B cell (primary cell): ENCODE data around the gene GLG1. TPM values are rescaled to one million over a fixed set of nuclear protein-coding genes. Genes with fewer than 3 reads are reported as not detected.

Source experiments
- ATAC-seq: fragments of 200-7000 bp; cut with Tn5 transposase; one replicate; pipeline ENCODE4 v1.10.0; 2021; ENCODE audit warnings: low read depth, mild to moderate bottlenecking, moderate number of reproducible peaks, moderate library complexity
- CTCF ChIA-PET: fragments of 350-600 bp; sonication (Branson Sonifier 250); formaldehyde crosslinking; loops from one replicate; lab custom pipeline; 2021; ENCODE audit warnings: antibody characterized with exemption, inconsistent platforms; lab: Charles Lee
- POLR2A ChIA-PET: fragments of 350-600 bp; sonication (Branson Sonifier 250); formaldehyde crosslinking; loops from one replicate; lab custom pipeline; 2021; ENCODE audit warnings: antibody characterized with exemption; lab: Charles Lee
- DNase-seq: peaks from one replicate; pipeline ENCODE4 v3.0.0; 2013
- H2AFZ ChIP-seq: 2 replicates; pipeline ENCODE4 v1.6.1; 2012; ENCODE audit warnings: mild to moderate bottlenecking, low read depth, low read length; ENCODE audit not compliant: insufficient read depth, poor library complexity, severe bottlenecking
- H3K27ac ChIP-seq, 2 donors: 1 replicate in 1 of 2; 2 replicates in 1 of 2; pipeline ENCODE4 v1.5.1; 2012 to 2013; ENCODE audit warnings: low read length in 2 of 2, mild to moderate bottlenecking in 2 of 2, moderate library complexity in 1 of 2
- H3K27me3 ChIP-seq, 4 experiments: fragments of 200-600 bp in 1 of 4; sonication (generic) in 1 of 4; replicated peaks in 1 of 4; 1 replicate in 2 of 4; 2 replicates in 2 of 4; pipeline versions ENCODE4 v1.6.1 to v1.7.0; 2013 to 2016; ENCODE audit warnings: low read length in 3 of 4, mild to moderate bottlenecking in 2 of 4, mixed read lengths in 1 of 4, moderate library complexity in 1 of 4; ENCODE audit not compliant: insufficient read depth in 4 of 4, control insufficient read depth in 3 of 4; ENCODE audit errors: control extremely low read depth in 1 of 4
- H3K36me3 ChIP-seq, 2 experiments: replicated peaks in 1 of 2; 1 replicate in 1 of 2; 2 replicates in 1 of 2; pipeline versions ENCODE4 v1.6.1 to v1.7.1; 2013; ENCODE audit warnings: low read length in 1 of 2; ENCODE audit not compliant: insufficient read depth in 2 of 2, control insufficient read depth in 1 of 2; ENCODE audit errors: control extremely low read depth in 1 of 2, extremely low read depth in 1 of 2
- H3K4me1 ChIP-seq, 2 donors: fragments of 200-600 bp in 1 of 2; sonication (generic) in 1 of 2; 1 replicate in 1 of 2; 2 replicates in 1 of 2; pipeline versions ENCODE4 v1.5.1 to v1.6.1; 2013 to 2017; ENCODE audit warnings: low read length in 2 of 2; ENCODE audit not compliant: control insufficient read depth in 2 of 2, insufficient read depth in 2 of 2
- H3K4me2 ChIP-seq: replicated peaks from 2 replicates; pipeline ENCODE3; 2012; ENCODE audit warnings: mild to moderate bottlenecking, low read depth, low read length; ENCODE audit not compliant: poor library complexity, severe bottlenecking
- H3K4me3 ChIP-seq, 5 experiments: fragments of 200-600 bp in 1 of 5; sonication (generic) in 1 of 5; 1 replicate in 3 of 5; 2 replicates in 2 of 5; pipeline versions ENCODE4 v1.5.1 to v1.7.0; 2011 to 2016; ENCODE audit warnings: low read length in 4 of 5, mild to moderate bottlenecking in 4 of 5, low read depth in 2 of 5, control low read depth in 1 of 5, moderate library complexity in 1 of 5; ENCODE audit not compliant: insufficient read depth in 1 of 5; ENCODE audit errors: control extremely low read depth in 1 of 5, extremely low read depth in 1 of 5
- H3K79me2 ChIP-seq: fragments of 200-600 bp; sonication (generic); one replicate; pipeline ENCODE4 v1.6.0; 2016; ENCODE audit warnings: low read length; ENCODE audit not compliant: control insufficient read depth, insufficient read depth
- H3K9ac ChIP-seq: fragments of 200-600 bp; sonication (generic); 2 replicates; pipeline ENCODE4 v1.6.1; 2017; ENCODE audit warnings: mild to moderate bottlenecking, low read length, moderate library complexity
- H3K9me3 ChIP-seq, 3 donors: one replicate each; pipeline versions ENCODE4 v1.6.1 to v1.7.1; 2013; ENCODE audit warnings: low read length in 2 of 3; ENCODE audit not compliant: control insufficient read depth in 2 of 3, insufficient read depth in 1 of 3; ENCODE audit errors: control extremely low read depth in 1 of 3
- H4K20me1 ChIP-seq: 2 replicates; pipeline ENCODE4 v1.6.0; 2012; ENCODE audit warnings: mild to moderate bottlenecking, low read length; ENCODE audit not compliant: insufficient read depth, control insufficient read depth, poor library complexity, severe bottlenecking
- H3K27ac Mint-ChIP-seq: one replicate; pipeline ENCODE4 v1.8.0; 2021; ENCODE audit warnings: mixed read lengths
- H3K27me3 Mint-ChIP-seq: one replicate; pipeline ENCODE4 v1.8.0; 2021; ENCODE audit warnings: mixed read lengths
- H3K4me1 Mint-ChIP-seq: one replicate; pipeline ENCODE4 v1.8.0; 2021; ENCODE audit warnings: mixed read lengths
- H3K4me3 Mint-ChIP-seq: one replicate; pipeline ENCODE4 v1.8.0; 2021; ENCODE audit warnings: mixed read lengths
- H3K9me3 Mint-ChIP-seq: one replicate; pipeline ENCODE4 v1.8.0; 2022; ENCODE audit warnings: mixed read lengths; ENCODE audit not compliant: insufficient read depth
- CTCF ChIP-seq: fragments of 200-600 bp; IDR thresholded peaks from one replicate; pipeline ENCODE4 v1.8.0; 2022; ENCODE audit warnings: antibody characterized with exemption, mild to moderate bottlenecking
- EZH2 ChIP-seq: IDR thresholded peaks from 2 replicates; pipeline ENCODE4 v1.6.1; 2012; ENCODE audit warnings: borderline replicate concordance, low read depth, mild to moderate bottlenecking, moderate library complexity, low read length; ENCODE audit not compliant: insufficient read depth, poor library complexity, severe bottlenecking
- WGBS: methylation state at CpG from one replicate; pipeline ENCODE4 v1.1.5; 2013; ENCODE audit warnings: missing lambda C conversion rate; ENCODE audit not compliant: insufficient coverage; 5-methylcytosine and 5-hydroxymethylcytosine counted together
- intact Hi-C: fragments of 100-400 bp; cut with micrococcal nuclease; formaldehyde crosslinking; loops from one replicate; pipeline ENCODE4 v1.10.0; 2022
- polyA plus RNA-seq: library from polyadenylated mRNA; depleted of rRNA; stranded (reverse); fragments of >200 nt; gene quantifications from 2 replicates; pipeline ENCODE4 v1.2.3, GENCODE V29; 2012
- total RNA-seq, 2 donors: library from RNA; stranded (reverse); fragments of 120-200 nt in 1 of 2; gene quantifications; 1 replicate in 1 of 2; 2 replicates in 1 of 2; pipeline versions ENCODE4 v1.2.3 to v1.2.4, GENCODE V29; 2013 to 2022

Gene GLG1
- total and polyA plus RNA-seq, 2 donors (not counting 1 experiment from before 2014, with no cell fraction given), result 28.3 to 114 TPM

GRCh38 chr16:74652249-74652648, 45.3 kb upstream of the GLG1 start:
- no peak for DNase-seq

GRCh38 chr16:74651841-74652240, 44.9 kb upstream of the GLG1 start:
- Histone ChIP-seq H3K27me3 (no peaks in the 10 kb centered on the region), H3K36me3 (peaks cover 11 to 52% of the 10 kb centered on the region in 2 experiments), H3K4me2 (no peak overlapping the region), H3K9me3 (no peaks in the 10 kb centered on the region), H3K4me3 (no peak overlapping the region), H3K4me1 (no peaks in the 10 kb centered on the region), H4K20me1 (peaks cover 30% of the 10 kb centered on the region), H3K9ac (no peak overlapping the region), H3K27ac (no peak overlapping the region), H3K79me2 (peaks cover 66% of the 10 kb centered on the region), H2AFZ (no peak overlapping the region)
- no peak for TF ChIP-seq EZH2
- TF ChIP-seq CTCF, result no peak
- intact Hi-C loops, result no loop called here
- Mint-ChIP-seq H3K27ac (no peak overlapping the region), H3K27me3 (no peaks in the 10 kb centered on the region), H3K4me3 (no peak overlapping the region), H3K9me3 (no peaks in the 10 kb centered on the region), H3K4me1 (peaks cover 17% of the 10 kb centered on the region)
- DNase-seq, result no peak
- WGBS, result 100% methylated on average over 1 of the region's 2 CpGs
- ChIA-PET CTCF (interaction anchor here (0.9 to 2.2 kb wide), 16 partner anchors 9 to 343 kb away, joined by 3 to 8 read pairs (median 4); partner anchors contain the start of gene RFWD3), POLR2A (no interaction called here)
- no peak for ATAC-seq

More at GRCh38 chr16:74652249-74652648, 45.3 kb upstream of the GLG1 start:
- no CpG with 5 or more reads among the region's 1 CpG for WGBS
- H3K4me1 ChIP-seq, result no peaks in the 10 kb centered on the region
- peaks cover 33% of the 10 kb centered on the region for H4K20me1 ChIP-seq
- H2AFZ ChIP-seq, result no peak overlapping the region
- TF ChIP-seq CTCF, result no peak
- no peak for TF ChIP-seq EZH2
- H3K9ac ChIP-seq, result no peak overlapping the region
- H3K9me3 Mint-ChIP-seq, result no peaks in the 10 kb centered on the region
- H3K4me3 Mint-ChIP-seq, result no peak overlapping the region
- H3K79me2 ChIP-seq, result peaks cover 70% of the 10 kb centered on the region
- no peaks in the 10 kb centered on the region for H3K27me3 Mint-ChIP-seq
- peaks cover 21% of the 10 kb centered on the region for H3K4me1 Mint-ChIP-seq
- ATAC-seq, result no peak
- no peaks in the 10 kb centered on the region for H3K27me3 ChIP-seq
- intact Hi-C loops, result no loop called here
- H3K36me3 ChIP-seq, result peaks cover 14 to 48% of the 10 kb centered on the region in 2 experiments
- ChIA-PET CTCF (interaction anchor here (0.9 to 2.2 kb wide), 13 partner anchors 8 to 344 kb away, joined by 3 to 8 read pairs (median 4); no protein-coding TSS in a partner anchor), POLR2A (interaction anchor here (0.5 kb wide), 1 partner anchor 155 kb away, joined by 5 read pairs; no protein-coding TSS in a partner anchor)
- H3K27ac ChIP-seq, result no peak overlapping the region
- no peaks in the 10 kb centered on the region for H3K9me3 ChIP-seq
- H3K4me2 ChIP-seq, result no peak overlapping the region
- H3K4me3 ChIP-seq, result no peak overlapping the region
- H3K27ac Mint-ChIP-seq, result no peak overlapping the region
